ENCODE data around the gene L2HGDH.

DNA sequence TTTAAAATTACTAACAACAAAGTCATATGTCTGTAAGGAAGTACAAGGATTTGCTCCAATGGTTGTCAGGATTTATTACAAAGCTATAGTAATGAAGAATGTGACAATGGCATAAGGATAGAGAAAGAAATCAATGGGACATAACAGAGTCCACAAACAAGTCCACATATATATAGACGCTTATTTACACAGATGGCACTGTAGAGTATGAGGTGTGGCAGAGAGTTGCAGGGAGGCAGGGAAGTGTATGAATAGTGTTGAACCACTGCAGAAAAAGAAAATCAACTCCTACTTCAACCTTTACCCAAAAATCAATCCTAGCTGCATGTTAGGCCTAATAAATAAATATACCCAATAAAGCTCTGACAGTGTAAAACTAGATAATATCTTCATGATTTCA lies 102.0 kb downstream of the L2HGDH start:
- TF ChIP-seq, protein P1, sequence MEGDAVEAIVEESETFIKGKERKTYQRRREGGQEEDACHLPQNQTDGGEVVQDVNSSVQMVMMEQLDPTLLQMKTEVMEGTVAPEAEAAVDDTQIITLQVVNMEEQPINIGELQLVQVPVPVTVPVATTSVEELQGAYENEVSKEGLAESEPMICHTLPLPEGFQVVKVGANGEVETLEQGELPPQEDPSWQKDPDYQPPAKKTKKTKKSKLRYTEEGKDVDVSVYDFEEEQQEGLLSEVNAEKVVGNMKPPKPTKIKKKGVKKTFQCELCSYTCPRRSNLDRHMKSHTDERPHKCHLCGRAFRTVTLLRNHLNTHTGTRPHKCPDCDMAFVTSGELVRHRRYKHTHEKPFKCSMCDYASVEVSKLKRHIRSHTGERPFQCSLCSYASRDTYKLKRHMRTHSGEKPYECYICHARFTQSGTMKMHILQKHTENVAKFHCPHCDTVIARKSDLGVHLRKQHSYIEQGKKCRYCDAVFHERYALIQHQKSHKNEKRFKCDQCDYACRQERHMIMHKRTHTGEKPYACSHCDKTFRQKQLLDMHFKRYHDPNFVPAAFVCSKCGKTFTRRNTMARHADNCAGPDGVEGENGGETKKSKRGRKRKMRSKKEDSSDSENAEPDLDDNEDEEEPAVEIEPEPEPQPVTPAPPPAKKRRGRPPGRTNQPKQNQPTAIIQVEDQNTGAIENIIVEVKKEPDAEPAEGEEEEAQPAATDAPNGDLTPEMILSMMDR (IDR thresholded peaks at IDR 0.05; ENCODE audit: low read length): no peak
- no peak for TF ChIP-seq EZH2phosphoT487 (IDR thresholded peaks at IDR 0.05; ENCODE audit: low read length)

Data from MM.1S (cell line).